Motor neuron (in vitro differentiated cells): ENCODE results near the gene PRKCZ. TPM values are rescaled to one million over a fixed set of nuclear protein-coding genes. Genes with fewer than 3 reads are reported as not detected.

Experiments
- ATAC-seq, 8 experiments: fragments of 200-7000 bp; cut with Tn5 transposase; replicated peaks in 6 of 8; 2 replicates each; pipeline ENCODE4 v1.8.0; 2021; ENCODE audit warnings: mild to moderate bottlenecking in 8 of 8, moderate library complexity in 8 of 8
- H3K27ac ChIP-seq, 2 donors: fragments of 250-450 bp; sonication (Bioruptor Pico); 2 replicates each; pipeline ENCODE4 v1.9.0; 2021; ENCODE audit warnings: antibody characterized with exemption in 2 of 2, mild to moderate bottlenecking in 2 of 2, moderate library complexity in 1 of 2
- H3K4me1 ChIP-seq, 2 donors: fragments of 250-450 bp; sonication (Bioruptor Pico); replicated peaks in 1 of 2; 2 replicates each; pipeline ENCODE4 v1.6.1; 2021; ENCODE audit warnings: antibody characterized with exemption in 2 of 2, mild to moderate bottlenecking in 2 of 2, moderate library complexity in 1 of 2
- H3K4me3 ChIP-seq, 5 donors: fragments of 250-450 bp; sonication (Bioruptor Pico); 2 replicates each; pipeline ENCODE4 v1.9.0; 2021; ENCODE audit warnings: antibody characterized with exemption in 5 of 5, mild to moderate bottlenecking in 5 of 5, moderate library complexity in 4 of 5
- WGBS, 10 experiments: fragments of 450-650 bp; shearing (Covaris generic); methylation state at CpG; one replicate each; pipeline ENCODE4 v1.0.0; 2022; 5-methylcytosine and 5-hydroxymethylcytosine counted together
- in situ Hi-C, 9 experiments: fragments of 400-800 bp; cut with MboI; loops; one replicate each; pipeline ENCODE4 v1.15.0; 2021; ENCODE audit warnings: low sequenced_read_pairs in 9 of 9, low pct_unique_long_range_greater_than_20kb in 2 of 9; ENCODE audit not compliant: unreplicated experiment in 9 of 9
- total RNA-seq, 8 experiments: library from RNA; unstranded; fragments of 300-600 nt; gene quantifications; 2 replicates each; pipeline versions ENCODE4 v1.2.3 to v1.2.4, GENCODE V29; 2022

Gene PRKCZ
- total RNA-seq, 8 experiments from 2014 or later: 1.1 to 39.0 (median 23.6) TPM

GRCh38 chr1:2061065-2061778, 11.0 kb downstream of the PRKCZ start:
- in situ Hi-C loops: loop anchor here in 1 of 9 experiments (10.0 kb wide), 1 partner anchor 56 kb away; the partner anchor contains the start of gene CFAP74
- H3K27ac ChIP-seq: no peak overlapping the region
- 40 to 100% (median 75%) methylated on average over 1 to 4 of the region's 28 CpGs; no CpG with 5 or more reads in 6 of the 10 experiments for WGBS, 10 experiments
- H3K4me3 ChIP-seq: no peak overlapping the region
- ATAC-seq: peak in 3 of 8 experiments; percentile 18 to 22 (median 22)
- H3K4me1 ChIP-seq: no peaks in the 10 kb centered on the region

GRCh38 chr1:2065699-2066098, 15.5 kb downstream of the PRKCZ start:
- no peaks in the 10 kb centered on the region for H3K4me1 ChIP-seq
- ATAC-seq: no peak
- WGBS, 10 experiments: 7 to 92% (median 84%) methylated on average over 1 to 4 of the region's 4 CpGs
- H3K4me3 ChIP-seq: no peak overlapping the region
- no peak overlapping the region for H3K27ac ChIP-seq
- in situ Hi-C loops: loop anchor here in 1 of 9 experiments (10.0 kb wide), 1 partner anchor 61 kb away; the partner anchor contains the start of gene CFAP74

- no peak overlapping the region for H3K4me3 ChIP-seq
- no peaks in the 10 kb centered on the region for H3K4me1 ChIP-seq
- 72 to 97% (median 83%) methylated on average over 4 to 12 of the region's 21 CpGs; no CpG with 5 or more reads in 5 of the 10 experiments for WGBS, 10 experiments
- H3K27ac ChIP-seq: no peak overlapping the region
- in situ Hi-C loops: loop anchor here in 1 of 9 experiments (10.0 kb wide), 1 partner anchor 63 kb away; the partner anchor contains the start of gene CFAP74
- ATAC-seq: no peak
Measured at GRCh38 chr1:2067393-2067792, 17.2 kb downstream of the PRKCZ start.

GRCh38 chr1:2067981-2068380, 17.8 kb downstream of the PRKCZ start:
- ATAC-seq: no peak
- no peak overlapping the region for H3K27ac ChIP-seq
- no peak overlapping the region for H3K4me3 ChIP-seq
- H3K4me1 ChIP-seq: peaks cover 0 to 1% of the 10 kb centered on the region in 2 donors
- WGBS, 10 experiments: 60 to 100% (median 86%) methylated on average over 2 to 10 of the region's 17 CpGs; no CpG with 5 or more reads in 4 of the 10 experiments
- in situ Hi-C loops: loop anchor here in 1 of 9 experiments (10.0 kb wide), 1 partner anchor 63 kb away; the partner anchor contains the start of gene CFAP74

- 0 to 100% methylated on average over 1 to 2 of the region's 19 CpGs; no CpG with 5 or more reads in 8 of the 10 experiments for WGBS, 10 experiments
- Histone ChIP-seq H3K4me1 (peaks cover 5 to 8% of the 10 kb centered on the region in 2 donors), H3K27ac (no peak overlapping the region), H3K4me3 (no peak overlapping the region)
- ATAC-seq: no peak
- in situ Hi-C loops: loop anchor here in 1 of 9 experiments (10.0 kb wide), 1 partner anchor 64 kb away; the partner anchor contains the start of gene CFAP74
Measured at GRCh38 chr1:2068951-2069350, 18.7 kb downstream of the PRKCZ start.

- in situ Hi-C loops: no loop called here
- H3K4me1 ChIP-seq: peaks cover 10 to 18% of the 10 kb centered on the region in 2 donors
- no peak for ATAC-seq
- no peak overlapping the region for H3K27ac ChIP-seq
- 60 to 100% (median 90%) methylated on average over 1 to 3 of the region's 11 CpGs; no CpG with 5 or more reads in 4 of the 10 experiments for WGBS, 10 experiments
- no peak overlapping the region for H3K4me3 ChIP-seq
Measured at GRCh38 chr1:2070016-2070415, 19.8 kb downstream of the PRKCZ start.

GRCh38 chr1:2070800-2071530, 20.8 kb downstream of the PRKCZ start:
- H3K4me3 ChIP-seq: no peak overlapping the region
- 7 to 94% (median 84%) methylated on average over 2 to 22 of the region's 36 CpGs; no CpG with 5 or more reads in 3 of the 10 experiments for WGBS, 10 experiments
- ATAC-seq: no peak
- no peak overlapping the region for H3K27ac ChIP-seq
- in situ Hi-C loops: no loop called here
- H3K4me1 ChIP-seq: peaks cover 18 to 21% of the 10 kb centered on the region in 2 donors

- no peak for ATAC-seq
- Histone ChIP-seq H3K4me3 (no peak overlapping the region), H3K4me1 (peaks cover 18 to 21% of the 10 kb centered on the region in 2 donors), H3K27ac (no peak overlapping the region)
- in situ Hi-C loops: no loop called here
- WGBS, 10 experiments: 20 to 89% (median 74%) methylated on average over 3 to 17 of the region's 25 CpGs; no CpG with 5 or more reads in 5 of the 10 experiments
Measured at GRCh38 chr1:2072109-2072806, 22.0 kb downstream of the PRKCZ start.

GRCh38 chr1:2072891-2073290, 22.7 kb downstream of the PRKCZ start:
- peak in 4 of 8 experiments; percentile 1 to 9 (median 4) for ATAC-seq
- Histone ChIP-seq H3K27ac (no peak overlapping the region), H3K4me1 (peaks cover 18 to 21% of the 10 kb centered on the region in 2 donors), H3K4me3 (peak overlapping the region in 1 of 5 donors; percentile 49)
- in situ Hi-C loops: no loop called here
- 40 to 100% (median 84%) methylated on average over 1 to 11 of the region's 14 CpGs; no CpG with 5 or more reads in 4 of the 10 experiments for WGBS, 10 experiments

GRCh38 chr1:2073382-2074230, 23.4 kb downstream of the PRKCZ start:
- H3K4me1 ChIP-seq: peaks cover 18 to 21% of the 10 kb centered on the region in 2 donors
- H3K4me3 ChIP-seq: peak overlapping the region; percentile 19 to 49 (median 41)
- WGBS, 10 experiments: 23 to 80% (median 51%) methylated on average over 1 to 18 of the region's 59 CpGs; no CpG with 5 or more reads in 5 of the 10 experiments
- peak; percentile 78 to 96 (median 90) for ATAC-seq
- H3K27ac ChIP-seq: peak overlapping the region; percentile 29 to 68
- in situ Hi-C loops: no loop called here

- no peak for ATAC-seq
- H3K27ac ChIP-seq: peak overlapping the region in 1 of 2 donors; percentile 68
- peaks cover 18 to 21% of the 10 kb centered on the region in 2 donors for H3K4me1 ChIP-seq
- WGBS, 10 experiments: 10 to 100% (median 65%) methylated on average over 1 to 11 of the region's 19 CpGs; no CpG with 5 or more reads in 5 of the 10 experiments
- peak overlapping the region; percentile 19 to 49 (median 41) for H3K4me3 ChIP-seq
- in situ Hi-C loops: no loop called here
Measured at GRCh38 chr1:2074396-2074795, 24.2 kb downstream of the PRKCZ start.
